Activated CD8-positive, alpha-beta memory T cell treated with anti-CD3 and anti-CD28 coated beads for 48 hours (primary cell): ENCODE measurements around the gene ZNF423.

Experiments
- DNase-seq, 3 experiments: peaks; one replicate each; pipeline ENCODE4 v3.0.0-alpha.2; 2020; ENCODE audit warnings: low read depth in 2 of 3, low spot score in 2 of 3

The ZNF423 gene

GRCh38 chr16:49827805-49828438, 28.0 kb downstream of the ZNF423 start:
- DNase-seq: no peak

GRCh38 chr16:49826515-49826914, 29.4 kb downstream of the ZNF423 start:
- DNase-seq: no peak

- no peak for DNase-seq
Observed at GRCh38 chr16:49825041-49825440, 30.9 kb downstream of the ZNF423 start.

GRCh38 chr16:49824593-49824992, 31.3 kb downstream of the ZNF423 start:
- DNase-seq: no peak

- no peak for DNase-seq
Observed at GRCh38 chr16:49822649-49823370, 33.1 kb downstream of the ZNF423 start.

GRCh38 chr16:49821614-49822282, 34.2 kb downstream of the ZNF423 start:
- DNase-seq: no peak

- DNase-seq: no peak
Observed at GRCh38 chr16:49821156-49821555, 34.8 kb downstream of the ZNF423 start.

- DNase-seq: no peak
Observed at GRCh38 chr16:49817754-49818507, 38.0 kb downstream of the ZNF423 start.

- no peak for DNase-seq
Observed at GRCh38 chr16:49816875-49817274, 39.0 kb downstream of the ZNF423 start.

GRCh38 chr16:49811644-49812334, 44.1 kb downstream of the ZNF423 start:
- no peak for DNase-seq

GRCh38 chr16:49810831-49811230, 45.1 kb downstream of the ZNF423 start:
- no peak for DNase-seq

GRCh38 chr16:49809561-49809960, 46.4 kb downstream of the ZNF423 start:
- no peak for DNase-seq

GRCh38 chr16:49809062-49809461, 46.9 kb downstream of the ZNF423 start:
- DNase-seq: no peak

GRCh38 chr16:49806446-49806845, 49.5 kb downstream of the ZNF423 start:
- no peak for DNase-seq

- DNase-seq: no peak
Observed at GRCh38 chr16:49801290-49801689, 54.6 kb downstream of the ZNF423 start.

GRCh38 chr16:49800876-49801275, 55.0 kb downstream of the ZNF423 start:
- no peak for DNase-seq

GRCh38 chr16:49800441-49800840, 55.5 kb downstream of the ZNF423 start:
- DNase-seq: no peak

GRCh38 chr16:49799172-49799571, 56.7 kb downstream of the ZNF423 start:
- DNase-seq: no peak

GRCh38 chr16:49795513-49795912, 60.4 kb downstream of the ZNF423 start:
- DNase-seq: no peak

GRCh38 chr16:49793244-49793643, 62.7 kb downstream of the ZNF423 start:
- DNase-seq: no peak

- no peak for DNase-seq
Observed at GRCh38 chr16:49789616-49790015, 66.3 kb downstream of the ZNF423 start.
